ENCODE data around the gene MAB21L2.

Gene MAB21L2

DNA sequence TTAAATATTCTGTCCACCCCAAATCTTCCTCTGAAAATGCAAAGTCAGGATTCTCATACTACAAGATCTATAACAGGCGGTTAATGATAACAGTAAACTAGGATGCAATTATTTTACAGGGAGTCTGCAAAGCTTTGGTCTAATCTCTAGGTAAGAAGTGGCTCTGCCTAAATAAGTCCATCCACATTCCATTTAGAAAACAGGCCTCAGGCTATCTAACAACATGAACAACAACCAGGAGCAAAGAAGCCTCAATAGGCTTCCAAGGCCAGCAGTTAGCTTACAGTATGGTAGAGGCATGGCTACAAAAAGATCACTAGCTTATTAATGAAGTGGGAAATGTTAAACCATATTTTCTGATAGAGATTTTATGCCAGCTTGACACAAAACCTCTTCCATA lies 6.4 kb downstream of the MAB21L2 start:
- Histone ChIP-seq H3F3A (ENCODE audit: low read depth) (no peaks in the 10 kb centered on the region), H3K79me2 (ENCODE audit: insufficient read depth, low read length) (no peaks in the 10 kb centered on the region), H3K9me2 (replicated peaks; ENCODE audit: low read depth, low read length) (no peaks in the 10 kb centered on the region), H3K4me3 (ENCODE audit: low read length, poor library complexity, severe bottlenecking) (no peak overlapping the region), H2AFZ (ENCODE audit: low read length) (no peak overlapping the region), H3K9me3 (ENCODE audit: insufficient read depth, low read depth, low read length) (no peaks in the 10 kb centered on the region), H3K36me3 (ENCODE audit: insufficient read depth, low read length) (peaks cover 22% of the 10 kb centered on the region; the same call in 1 of the 2 replicates), H3K27me3 (ENCODE audit: insufficient read depth, low read length, poor library complexity, severe bottlenecking) (no peaks in the 10 kb centered on the region), H3K9ac (ENCODE audit: low read depth, low read length, poor library complexity, severe bottlenecking) (no peak overlapping the region), H3K4me2 (ENCODE audit: low read depth, low read length, poor library complexity, severe bottlenecking) (no peak overlapping the region), H3K4me1 (ENCODE audit: insufficient read depth, low read length, poor library complexity, severe bottlenecking) (no peaks in the 10 kb centered on the region), H4K20me1 (ENCODE audit: insufficient read depth, low read length, poor library complexity, severe bottlenecking) (no peaks in the 10 kb centered on the region)
- TF ChIP-seq, protein P1, sequence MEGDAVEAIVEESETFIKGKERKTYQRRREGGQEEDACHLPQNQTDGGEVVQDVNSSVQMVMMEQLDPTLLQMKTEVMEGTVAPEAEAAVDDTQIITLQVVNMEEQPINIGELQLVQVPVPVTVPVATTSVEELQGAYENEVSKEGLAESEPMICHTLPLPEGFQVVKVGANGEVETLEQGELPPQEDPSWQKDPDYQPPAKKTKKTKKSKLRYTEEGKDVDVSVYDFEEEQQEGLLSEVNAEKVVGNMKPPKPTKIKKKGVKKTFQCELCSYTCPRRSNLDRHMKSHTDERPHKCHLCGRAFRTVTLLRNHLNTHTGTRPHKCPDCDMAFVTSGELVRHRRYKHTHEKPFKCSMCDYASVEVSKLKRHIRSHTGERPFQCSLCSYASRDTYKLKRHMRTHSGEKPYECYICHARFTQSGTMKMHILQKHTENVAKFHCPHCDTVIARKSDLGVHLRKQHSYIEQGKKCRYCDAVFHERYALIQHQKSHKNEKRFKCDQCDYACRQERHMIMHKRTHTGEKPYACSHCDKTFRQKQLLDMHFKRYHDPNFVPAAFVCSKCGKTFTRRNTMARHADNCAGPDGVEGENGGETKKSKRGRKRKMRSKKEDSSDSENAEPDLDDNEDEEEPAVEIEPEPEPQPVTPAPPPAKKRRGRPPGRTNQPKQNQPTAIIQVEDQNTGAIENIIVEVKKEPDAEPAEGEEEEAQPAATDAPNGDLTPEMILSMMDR (conservative IDR thresholded peaks at IDR 0.05; ENCODE audit: low read length): no peak
- TF ChIP-seq EZH2phosphoT487 (IDR thresholded peaks at IDR 0.05; ENCODE audit: borderline replicate concordance): no peak

GRCh38 chr4:150589157-150589556 lies 7.2 kb downstream of the MAB21L2 start:
- Histone ChIP-seq H3K9me3 (ENCODE audit: insufficient read depth, low read depth, low read length) (no peaks in the 10 kb centered on the region), H4K20me1 (ENCODE audit: insufficient read depth, low read length, poor library complexity, severe bottlenecking) (no peaks in the 10 kb centered on the region), H3F3A (ENCODE audit: low read depth) (no peaks in the 10 kb centered on the region), H3K79me2 (ENCODE audit: insufficient read depth, low read length) (no peaks in the 10 kb centered on the region), H3K4me2 (ENCODE audit: low read depth, low read length, poor library complexity, severe bottlenecking) (no peak overlapping the region), H3K27me3 (ENCODE audit: insufficient read depth, low read length, poor library complexity, severe bottlenecking) (no peaks in the 10 kb centered on the region), H3K9ac (ENCODE audit: low read depth, low read length, poor library complexity, severe bottlenecking) (no peak overlapping the region), H3K4me3 (ENCODE audit: low read length, poor library complexity, severe bottlenecking) (no peak overlapping the region), H3K9me2 (replicated peaks; ENCODE audit: low read depth, low read length) (no peaks in the 10 kb centered on the region), H3K4me1 (ENCODE audit: insufficient read depth, low read length, poor library complexity, severe bottlenecking) (peaks cover 6% of the 10 kb centered on the region), H2AFZ (ENCODE audit: low read length) (no peak overlapping the region), H3K36me3 (ENCODE audit: insufficient read depth, low read length) (peaks cover 16% of the 10 kb centered on the region; the same call in 1 of the 2 replicates)
- TF ChIP-seq, protein P1 (conservative IDR thresholded peaks at IDR 0.05; ENCODE audit: low read length): no peak
- no peak for TF ChIP-seq EZH2phosphoT487 (IDR thresholded peaks at IDR 0.05; ENCODE audit: borderline replicate concordance)

GRCh38 chr4:150590631-150591030 lies 8.7 kb downstream of the MAB21L2 start:
- no peaks in the 10 kb centered on the region for H3K27me3 ChIP-seq (ENCODE audit: insufficient read depth, low read length, poor library complexity, severe bottlenecking)
- no peaks in the 10 kb centered on the region for H3F3A ChIP-seq (ENCODE audit: low read depth)
- H3K79me2 ChIP-seq (ENCODE audit: insufficient read depth, low read length): no peaks in the 10 kb centered on the region
- H3K9ac ChIP-seq (ENCODE audit: low read depth, low read length, poor library complexity, severe bottlenecking): no peak overlapping the region
- no peaks in the 10 kb centered on the region for H4K20me1 ChIP-seq (ENCODE audit: insufficient read depth, low read length, poor library complexity, severe bottlenecking)
- no peak overlapping the region for H3K4me3 ChIP-seq (ENCODE audit: low read length, poor library complexity, severe bottlenecking)
- no peaks in the 10 kb centered on the region for H3K9me3 ChIP-seq (ENCODE audit: insufficient read depth, low read depth, low read length)
- H3K9me2 ChIP-seq (replicated peaks; ENCODE audit: low read depth, low read length): no peaks in the 10 kb centered on the region
- peaks cover 16% of the 10 kb centered on the region; the same call in 1 of the 2 replicates for H3K36me3 ChIP-seq (ENCODE audit: insufficient read depth, low read length)
- no peak overlapping the region for H2AFZ ChIP-seq (ENCODE audit: low read length)
- H3K4me1 ChIP-seq (ENCODE audit: insufficient read depth, low read length, poor library complexity, severe bottlenecking): peaks cover 6% of the 10 kb centered on the region
- H3K4me2 ChIP-seq (ENCODE audit: low read depth, low read length, poor library complexity, severe bottlenecking): no peak overlapping the region
- TF ChIP-seq, protein P1 (conservative IDR thresholded peaks at IDR 0.05; ENCODE audit: low read length): no peak
- no peak for TF ChIP-seq EZH2phosphoT487 (IDR thresholded peaks at IDR 0.05; ENCODE audit: borderline replicate concordance)

Data from Loucy (cell line).